Vein endothelial cell (primary cell): ENCODE results near the gene ZBTB39. TPM values are rescaled to one million over a fixed set of nuclear protein-coding genes. Genes with fewer than 3 reads are reported as not detected.

Experiments
- total RNA-seq: library from RNA; depleted of rRNA; stranded (reverse); fragments of >200 nt; gene quantifications from 2 replicates; pipeline ENCODE4 v1.2.3, GENCODE V29; 2012

ZBTB39 gene, protein sequence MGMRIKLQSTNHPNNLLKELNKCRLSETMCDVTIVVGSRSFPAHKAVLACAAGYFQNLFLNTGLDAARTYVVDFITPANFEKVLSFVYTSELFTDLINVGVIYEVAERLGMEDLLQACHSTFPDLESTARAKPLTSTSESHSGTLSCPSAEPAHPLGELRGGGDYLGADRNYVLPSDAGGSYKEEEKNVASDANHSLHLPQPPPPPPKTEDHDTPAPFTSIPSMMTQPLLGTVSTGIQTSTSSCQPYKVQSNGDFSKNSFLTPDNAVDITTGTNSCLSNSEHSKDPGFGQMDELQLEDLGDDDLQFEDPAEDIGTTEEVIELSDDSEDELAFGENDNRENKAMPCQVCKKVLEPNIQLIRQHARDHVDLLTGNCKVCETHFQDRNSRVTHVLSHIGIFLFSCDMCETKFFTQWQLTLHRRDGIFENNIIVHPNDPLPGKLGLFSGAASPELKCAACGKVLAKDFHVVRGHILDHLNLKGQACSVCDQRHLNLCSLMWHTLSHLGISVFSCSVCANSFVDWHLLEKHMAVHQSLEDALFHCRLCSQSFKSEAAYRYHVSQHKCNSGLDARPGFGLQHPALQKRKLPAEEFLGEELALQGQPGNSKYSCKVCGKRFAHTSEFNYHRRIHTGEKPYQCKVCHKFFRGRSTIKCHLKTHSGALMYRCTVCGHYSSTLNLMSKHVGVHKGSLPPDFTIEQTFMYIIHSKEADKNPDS
- total RNA-seq = 11.5 and 12.1 TPM in 2 replicates

DNA sequence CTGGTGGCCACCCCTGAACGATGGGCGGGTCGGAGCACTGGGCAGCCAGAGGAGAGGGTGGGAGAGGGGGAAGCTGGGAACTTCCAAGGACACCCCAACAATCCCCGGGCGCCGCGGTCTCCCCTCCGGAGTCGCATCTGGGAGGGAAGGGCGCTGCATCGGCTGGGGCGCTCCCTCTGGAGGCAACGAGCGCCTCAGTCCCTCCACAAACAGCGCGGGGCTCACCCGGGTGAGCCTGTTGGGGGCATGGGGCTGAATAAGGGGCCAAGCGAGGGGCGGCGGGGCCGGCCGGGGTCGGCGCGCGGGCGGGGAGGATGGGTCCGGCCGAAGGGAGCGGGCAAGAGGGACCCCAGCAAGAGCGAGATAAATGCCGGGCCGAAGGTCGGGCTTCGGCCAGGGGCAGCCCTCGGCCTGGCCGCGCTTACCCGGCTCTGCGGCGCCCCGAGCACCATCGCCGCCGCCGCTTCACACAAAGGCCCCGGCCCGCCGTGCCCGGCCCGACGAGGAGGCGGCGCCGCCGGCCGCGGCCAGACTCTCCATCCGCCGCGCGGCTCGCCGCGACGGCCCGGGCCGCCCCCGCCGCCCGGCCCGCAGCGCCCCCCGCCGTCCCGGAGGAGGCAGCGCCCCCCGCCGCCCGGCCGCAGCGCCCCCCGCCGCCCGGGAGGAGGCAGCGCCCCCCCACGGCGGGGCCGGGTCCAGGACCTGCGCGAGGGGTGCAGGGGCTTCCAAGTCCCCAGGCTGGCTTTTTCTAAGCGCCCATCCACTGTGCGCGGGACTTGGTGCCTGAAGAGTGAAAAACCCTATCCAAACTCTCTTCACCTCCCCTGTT lies at the start of gene ZBTB39:
Gene ZBTB39, minus strand, starts transcription at position 567 of the 829 bp plus-strand sequence. CDS start 1,629 bp downstream, outside the sequence.

DNA sequence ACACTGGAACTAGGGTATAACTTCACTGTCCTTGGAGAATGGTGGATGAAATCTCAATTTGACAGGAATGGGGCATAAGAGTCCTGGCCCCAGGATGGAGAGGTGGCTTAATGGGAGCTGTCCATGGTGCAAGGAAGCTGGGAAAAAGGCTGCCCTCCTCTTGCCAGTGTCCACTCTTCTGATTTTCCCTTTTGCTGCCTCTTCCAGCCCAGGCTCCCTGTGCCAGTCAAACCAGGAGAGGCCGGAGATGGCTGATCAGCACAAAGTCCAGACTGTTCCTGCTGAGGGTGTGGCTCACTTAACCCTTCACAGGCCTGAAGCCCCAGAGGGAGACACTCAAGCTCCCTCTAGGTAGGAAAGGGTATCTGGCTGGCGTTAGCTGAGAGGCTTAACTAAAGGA lies 43.5 kb upstream of the ZBTB39 start, which contains the start of gene MYO1A:
Gene MYO1A, minus strand, starts transcription at position 240 of the 400 bp plus-strand sequence. CDS start 1,806 bp downstream, outside the sequence.

DNA sequence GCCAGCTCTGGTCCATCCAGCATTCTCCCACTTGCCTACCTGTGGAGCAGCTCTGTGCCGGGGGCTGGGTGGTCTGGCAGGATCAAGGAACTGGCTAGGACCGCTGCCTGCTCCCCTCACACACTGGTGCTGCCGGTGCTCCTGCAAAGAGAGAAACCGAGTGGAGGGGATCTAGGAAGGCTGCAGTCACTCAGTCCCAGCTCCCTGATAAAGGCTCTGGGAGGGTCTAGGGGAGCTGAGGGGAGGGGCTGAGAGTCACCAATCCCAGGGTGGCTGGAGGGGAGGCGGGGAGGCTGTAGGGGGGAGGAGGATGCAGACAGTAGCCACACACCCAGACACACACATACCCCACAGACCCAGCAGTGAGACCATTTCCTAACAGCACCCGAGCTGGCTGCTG lies 10.0 kb upstream of the ZBTB39 start, which contains the start of gene TAC3:
Gene TAC3, minus strand, starts transcription at position 182 of the 400 bp plus-strand sequence. CDS start 732 bp downstream, outside the sequence.

DNA sequence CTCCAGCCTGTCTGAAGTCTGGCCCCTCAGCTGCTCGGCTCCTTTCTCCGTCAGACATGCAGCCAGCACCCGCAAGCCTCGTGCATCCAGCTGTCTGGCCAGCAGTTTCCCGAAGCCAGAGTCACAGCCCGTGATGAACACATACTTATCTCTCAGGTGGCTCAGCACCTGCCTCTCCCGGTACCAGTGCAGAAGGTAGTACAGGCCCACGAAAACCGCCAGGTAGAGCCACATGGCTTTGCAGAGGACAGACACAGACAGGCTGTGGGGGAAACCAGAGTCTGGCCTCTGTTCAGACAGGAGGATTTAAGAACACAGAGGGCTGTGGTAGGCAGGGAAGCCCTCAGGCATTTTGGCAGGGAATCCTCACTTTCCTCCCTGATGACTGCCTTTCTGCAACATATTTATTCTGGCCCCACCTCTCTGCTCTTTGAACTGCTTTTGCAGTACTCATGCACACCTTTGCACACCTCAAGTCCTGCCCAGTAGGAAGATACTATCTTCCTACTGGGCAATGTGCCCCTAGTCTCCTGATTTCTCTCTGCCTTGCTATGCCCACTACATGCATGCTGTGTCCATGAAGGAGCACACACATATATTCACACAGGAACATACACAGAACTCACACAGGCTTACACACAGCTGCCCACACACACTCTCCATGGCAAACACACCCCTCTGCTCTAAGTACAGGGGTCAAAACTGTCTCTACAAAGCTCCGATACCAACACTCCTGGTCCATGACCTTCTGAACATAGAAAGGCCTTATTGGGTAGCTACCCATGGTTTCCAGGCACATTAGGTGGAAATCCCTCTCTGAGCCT lies 48.9 kb downstream of the ZBTB39 start, which contains the start of gene RDH16:
Gene RDH16, minus strand, starts transcription at position 380 of the 824 bp plus-strand sequence. Its CDS starts 146 bp downstream, at position 234.

Other genes starting within 250 kb of the ZBTB39 start
- gene HSD17B6, start 243.2 kb downstream of the ZBTB39 start, total RNA-seq = under 0.01 TPM in 1 of 2 replicates, not detected in the other
- gene SDR9C7, start 72.1 kb downstream of the ZBTB39 start, total RNA-seq = not detected in 2 replicates
- under 0.01 TPM in 1 of 2 replicates, not detected in the other for gene RDH16, start 48.9 kb downstream of the ZBTB39 start, total RNA-seq
- not detected in 2 replicates for gene TAC3, start 10.0 kb upstream of the ZBTB39 start, total RNA-seq
- gene MYO1A, start 43.6 kb upstream of the ZBTB39 start, total RNA-seq = under 0.01 TPM in 1 of 2 replicates, not detected in the other
- 5.9 and 10.7 TPM in 2 replicates for gene NEMP1, start 72.2 kb upstream of the ZBTB39 start, total RNA-seq
- gene NAB2, start 82.6 kb upstream of the ZBTB39 start, total RNA-seq = 12.0 and 18.9 TPM in 2 replicates
- gene STAT6, start 104.8 kb upstream of the ZBTB39 start, total RNA-seq = 96.0 and 100 TPM in 2 replicates
- 1.6 and 4.6 TPM in 2 replicates for gene LRP1, start 121.9 kb upstream of the ZBTB39 start, total RNA-seq
- gene LRP1-AS, start 141.1 kb upstream of the ZBTB39 start, total RNA-seq = not detected in 2 replicates
- 0.19 TPM in 1 of 2 replicates, not detected in the other for gene NXPH4, start 210.2 kb upstream of the ZBTB39 start, total RNA-seq
- 197 and 216 TPM in 2 replicates for gene SHMT2, start 223.2 kb upstream of the ZBTB39 start, total RNA-seq
- gene STAC3, start 244.6 kb upstream of the ZBTB39 start, total RNA-seq = 0.65 TPM in 1 of 2 replicates, not detected in the other